HG02884 (cell line): ENCODE measurements around the gene DENND1A.
A peak's percentile ranks its signal among the peaks of the same experiment; 100 is the strongest.
"Not testable (repeated sequence)": the region's sequence is repeated elsewhere in the genome, so short reads cannot be mapped to it uniquely, and the experiment has no call there.

Source experiments
- ATAC-seq: cut with Tn5 transposase; IDR thresholded peaks from one replicate; pipeline ENCODE4 v1.9.1; 2021; ENCODE audit warnings: mild to moderate bottlenecking, moderate library complexity; ENCODE audit not compliant: unreplicated experiment

The DENND1A gene

DNA sequence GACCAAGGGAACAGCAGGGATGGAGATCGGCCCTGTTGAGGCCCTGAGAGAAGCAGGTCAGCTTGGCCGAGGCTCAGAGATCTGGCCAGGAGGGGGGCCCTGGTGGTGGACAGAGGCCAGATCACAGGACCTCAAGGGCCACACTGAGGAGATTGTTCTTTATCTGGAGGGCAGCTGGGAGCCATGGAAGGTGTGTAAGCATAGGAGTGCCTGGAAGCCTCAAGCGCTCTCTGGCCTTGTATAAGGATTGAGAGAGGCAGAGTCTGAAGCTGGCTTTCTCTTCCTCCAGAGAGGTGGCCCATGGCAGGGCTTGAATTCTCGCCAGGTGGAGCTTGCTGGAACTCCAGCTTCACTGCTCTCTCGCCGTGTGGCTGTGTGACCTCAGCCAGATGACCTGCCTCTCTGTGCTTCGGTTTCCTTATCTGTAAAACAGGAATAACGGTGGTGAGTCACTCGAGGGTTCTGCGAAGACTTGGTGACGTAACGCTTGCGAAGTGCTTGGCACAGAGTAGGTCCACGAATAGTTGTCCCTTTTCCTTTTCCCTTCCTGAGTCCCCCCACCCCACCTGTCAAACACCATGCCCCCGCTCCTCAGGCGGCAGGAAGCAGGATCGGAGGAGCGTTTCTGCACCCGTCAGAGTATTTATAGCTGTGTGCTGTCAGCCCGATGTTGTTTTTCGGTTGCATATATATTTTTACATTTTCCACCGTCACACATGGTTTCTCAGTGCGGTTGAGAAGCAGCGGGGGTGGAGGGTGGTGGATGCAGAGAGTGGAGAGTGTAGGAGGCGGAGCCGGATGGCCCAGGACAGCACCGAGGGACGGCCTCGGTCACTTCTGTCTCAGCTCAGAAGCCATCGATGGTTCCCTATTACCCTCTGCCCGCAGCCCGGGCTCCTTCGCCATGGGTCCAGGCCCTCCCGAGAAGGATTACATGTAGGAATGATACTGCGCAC is 590.9 kb downstream of the DENND1A start:
- peak; percentile 63 for ATAC-seq

DNA sequence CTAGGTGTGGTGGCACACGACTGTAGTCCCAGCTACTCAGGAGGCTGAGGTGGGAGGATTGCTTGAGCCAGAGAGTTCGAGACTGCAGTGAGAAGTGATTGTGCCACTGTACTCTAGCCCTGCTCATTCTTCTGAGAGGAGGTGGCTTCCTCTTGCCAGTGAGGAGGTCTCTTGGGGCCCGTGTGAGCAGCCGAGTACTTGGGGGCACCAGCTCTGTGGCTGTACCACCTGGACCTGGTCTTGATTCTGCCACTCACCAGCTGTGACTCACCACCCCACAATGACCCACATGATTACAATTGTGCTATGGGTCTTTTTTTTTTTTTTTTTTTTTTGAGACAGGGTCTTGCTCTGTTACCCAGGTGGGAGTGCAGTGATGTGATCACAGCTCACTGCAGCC is 592.0 kb downstream of the DENND1A start:
- ATAC-seq = no peak

DNA sequence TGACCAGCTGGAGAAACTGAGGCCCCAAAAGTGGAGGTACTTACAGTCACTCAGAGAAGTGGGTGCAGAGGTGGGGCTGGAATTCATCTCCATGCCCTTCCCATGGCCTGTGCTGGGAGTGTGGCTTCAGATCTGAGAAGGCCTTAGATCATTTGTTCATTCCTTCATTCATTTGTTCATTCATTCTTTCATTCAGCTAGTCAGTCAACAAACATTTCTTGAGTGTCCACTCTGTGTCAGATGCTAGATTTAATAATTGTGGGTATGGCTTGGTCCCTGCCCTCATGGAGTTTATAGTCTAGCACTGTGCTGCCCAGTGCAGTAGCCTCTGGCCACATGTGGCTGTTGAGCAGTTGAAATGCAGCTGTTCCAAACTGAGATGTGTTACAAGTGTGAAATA is 593.0 kb downstream of the DENND1A start:
- ATAC-seq = no peak

DNA sequence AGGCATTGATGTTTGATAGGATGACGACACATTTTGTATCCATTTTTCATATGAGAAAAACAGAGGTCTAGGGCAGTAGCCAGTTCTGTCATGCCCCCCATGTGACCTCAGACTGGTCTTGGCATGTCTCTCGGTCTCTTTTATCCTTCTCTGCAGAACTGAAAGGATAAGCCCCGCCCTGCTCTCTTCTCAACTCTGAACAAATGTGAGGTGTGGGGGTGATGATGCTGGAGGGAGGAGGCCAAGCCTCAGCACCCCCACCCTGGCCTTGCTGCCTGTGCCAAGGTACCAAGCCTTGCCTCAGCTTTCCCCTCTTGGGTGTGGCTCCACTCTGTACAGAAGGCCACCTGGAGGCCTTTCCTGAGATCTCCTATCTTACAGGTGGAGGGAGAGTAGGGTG is 593.5 kb downstream of the DENND1A start:
- ATAC-seq = no peak

DNA sequence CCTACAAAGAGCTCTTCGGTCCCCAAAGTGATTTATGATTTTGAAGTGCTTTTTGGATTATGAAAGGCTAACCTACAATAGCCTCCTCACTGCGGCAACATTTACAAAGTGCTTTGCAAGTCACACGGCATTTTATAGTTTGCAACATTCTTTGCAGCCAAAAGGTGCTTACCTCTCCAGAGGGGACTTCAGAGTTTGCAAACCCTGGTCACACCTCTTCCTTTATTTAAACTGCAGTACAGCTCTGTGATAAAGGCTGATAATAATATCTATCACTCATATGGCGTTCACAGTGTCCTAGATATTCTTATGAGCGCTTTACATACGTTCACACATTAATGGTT is 594.0 kb downstream of the DENND1A start:
- ATAC-seq = no peak

DNA sequence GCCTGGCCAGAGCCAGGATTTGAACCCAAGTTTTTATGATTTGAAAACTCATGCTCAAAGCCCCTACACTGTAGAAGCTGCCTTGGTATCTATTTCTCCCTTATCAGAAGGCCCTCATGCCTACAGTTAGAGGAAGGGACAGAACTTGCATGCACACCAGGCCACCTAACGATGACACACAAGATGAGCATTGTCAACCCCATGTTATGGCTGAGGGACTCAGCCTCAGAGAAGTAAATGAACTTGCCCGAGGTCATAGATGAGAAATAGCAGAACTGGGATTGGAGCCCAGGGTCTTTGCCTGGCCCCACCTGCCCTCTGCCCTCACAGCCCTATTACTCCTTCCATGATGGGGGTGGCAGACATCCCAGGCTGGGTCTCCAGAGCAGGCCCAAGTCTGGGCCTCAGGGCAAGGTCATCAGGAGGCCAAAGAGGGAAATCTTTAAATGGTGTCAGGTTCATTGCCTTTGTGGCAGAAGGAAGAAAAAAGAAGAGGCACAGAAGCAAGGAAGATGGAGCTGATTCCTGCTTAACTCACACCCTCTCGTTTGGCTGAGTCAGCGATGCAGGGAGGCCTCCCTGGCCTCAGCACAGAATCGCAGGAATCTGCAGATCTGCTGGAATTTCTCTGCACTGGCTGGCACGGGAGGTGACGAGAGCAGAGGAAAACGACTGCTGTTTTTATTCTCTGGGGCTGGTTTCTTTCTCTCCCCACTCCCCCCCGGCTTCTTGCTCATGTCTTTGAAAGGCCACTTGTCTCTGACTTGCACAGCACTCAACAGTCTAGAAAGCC is 594.5 kb downstream of the DENND1A start:
- ATAC-seq = no peak

DNA sequence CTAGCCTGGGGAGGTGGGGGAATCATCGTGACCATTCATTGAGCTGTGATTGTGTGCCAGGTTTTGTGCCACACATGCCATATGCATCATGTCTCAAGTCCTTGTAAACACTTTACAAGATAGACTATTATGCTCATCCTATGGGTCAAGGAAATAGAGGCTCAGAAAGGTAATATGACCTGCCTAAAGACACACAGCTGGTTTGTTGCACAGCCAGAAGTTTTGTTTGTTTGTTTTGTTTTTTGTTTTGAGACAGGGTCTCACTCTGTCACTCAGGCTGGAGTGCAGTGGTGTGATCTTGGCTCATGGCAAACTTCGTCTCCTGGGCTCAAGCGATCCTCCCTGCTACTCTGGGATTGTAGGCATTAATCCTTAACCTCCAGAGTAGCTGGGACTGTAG is 595.3 kb downstream of the DENND1A start:
- ATAC-seq = no peak

DNA sequence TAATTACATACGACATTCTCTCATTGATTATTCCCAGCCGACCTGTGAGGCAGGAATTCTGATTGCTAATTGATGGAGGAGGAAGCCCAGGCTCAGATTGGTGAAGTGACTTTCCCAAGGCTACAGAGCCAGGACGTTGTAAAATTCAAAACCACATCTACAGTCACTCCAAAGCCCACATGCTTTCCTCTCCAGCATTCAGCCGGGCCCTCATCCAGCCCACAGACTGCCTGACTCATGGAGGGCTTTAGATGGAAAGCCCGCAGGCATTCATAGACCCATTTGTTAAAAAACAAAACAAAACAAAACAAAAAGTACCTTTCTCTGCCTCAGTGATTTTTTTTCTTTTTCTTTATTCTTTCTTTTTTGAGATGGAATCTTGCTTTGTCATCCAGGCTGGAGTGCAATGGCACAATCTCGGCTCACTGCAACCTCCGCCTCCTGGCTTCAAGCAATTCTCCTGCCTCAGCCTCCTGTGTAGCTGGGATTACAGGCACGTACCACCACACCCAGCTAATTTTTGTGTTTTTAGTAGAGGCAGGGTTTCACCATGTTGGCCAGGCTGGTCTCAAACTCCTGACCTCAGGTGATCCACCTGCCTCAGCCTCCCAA is 596.8 kb downstream of the DENND1A start:
- ATAC-seq = not testable (repeated sequence)

GRCh38 chr9:123331346-123332060 is 598.4 kb downstream of the DENND1A start:
- no peak for ATAC-seq
